SU-DHL-6 (cell line): ENCODE results near the gene TLR7.

ENCODE experiments used
- H2AFZ ChIP-seq: fragments of 200-600 bp; sonication (generic); 2 replicates; pipeline ENCODE4 v1.6.1; 2014; ENCODE audit warnings: low read depth, mild to moderate bottlenecking, moderate library complexity, mixed read lengths, antibody characterized with exemption, low read length; ENCODE audit not compliant: severe bottlenecking
- H3F3A ChIP-seq: fragments of 200-600 bp; shearing (Covaris generic); 2 replicates; pipeline ENCODE4 v1.6.0; 2016; ENCODE audit warnings: antibody characterized with exemption, mild to moderate bottlenecking; ENCODE audit not compliant: insufficient read depth
- H3K27ac ChIP-seq: fragments of 200-600 bp; sonication (generic); 2 replicates; pipeline ENCODE4 v1.5.1; 2016; ENCODE audit warnings: low read depth, mild to moderate bottlenecking, low read length, moderate library complexity, mixed read lengths
- H3K27me3 ChIP-seq: fragments of 200-600 bp; sonication (generic), shearing (Covaris generic); 2 replicates; pipeline ENCODE4 v1.6.0; 2014; ENCODE audit warnings: mild to moderate bottlenecking, low read length
- H3K36me3 ChIP-seq: fragments of 200-600 bp; sonication (generic); 2 replicates; pipeline ENCODE4 v1.6.1; 2014; ENCODE audit warnings: mild to moderate bottlenecking, low read length, mixed read lengths
- H3K4me2 ChIP-seq: fragments of 300-600, 200-600 bp; shearing (Covaris generic), sonication (generic); 2 replicates; pipeline ENCODE4 v1.6.0; 2014; ENCODE audit warnings: low read length, low read depth, mild to moderate bottlenecking; ENCODE audit not compliant: poor library complexity, severe bottlenecking
- H3K4me3 ChIP-seq: fragments of 200-600 bp; sonication (generic); 2 replicates; pipeline ENCODE4 v1.5.1; 2014; ENCODE audit warnings: antibody characterized with exemption, low read length, mild to moderate bottlenecking, mixed read lengths; ENCODE audit not compliant: insufficient read depth, poor library complexity, severe bottlenecking
- H3K79me2 ChIP-seq: fragments of 200-600 bp; sonication (generic); 2 replicates; pipeline ENCODE4 v1.6.1; 2014; ENCODE audit warnings: mild to moderate bottlenecking, low read length, moderate library complexity; ENCODE audit not compliant: insufficient read depth
- H3K9ac ChIP-seq: fragments of 200-600 bp; sonication (generic); 2 replicates; pipeline ENCODE4 v1.7.0; 2014; ENCODE audit warnings: mild to moderate bottlenecking, low read length
- H3K9me2 ChIP-seq: fragments of 200-600 bp; sonication (generic); replicated peaks from 2 replicates; pipeline ENCODE4 v1.6.1; 2014; ENCODE audit warnings: low read length; ENCODE audit not compliant: insufficient read depth
- H3K9me3 ChIP-seq: fragments of 200-600 bp; sonication (generic); 2 replicates; pipeline ENCODE4 v1.6.1; 2014; ENCODE audit warnings: low read length, mixed read lengths; ENCODE audit not compliant: insufficient read depth
- H4K20me1 ChIP-seq: fragments of 200-600 bp; sonication (generic); 2 replicates; pipeline ENCODE4 v1.6.1; 2014; ENCODE audit warnings: low read depth, mild to moderate bottlenecking, antibody characterized with exemption, low read length, moderate library complexity, mixed read lengths
- CTCF ChIP-seq: fragments of 200-600 bp; sonication (generic); IDR thresholded peaks from one replicate; pipeline ENCODE4 v1.5.1; 2017; ENCODE audit warnings: antibody characterized with exemption, mild to moderate bottlenecking, low read length, moderate library complexity; ENCODE audit not compliant: insufficient read depth, poor library complexity, severe bottlenecking
- EZH2phosphoT487 ChIP-seq: fragments of 200-600 bp; sonication (generic), shearing (Covaris generic); conservative IDR thresholded peaks from 2 replicates; pipeline ENCODE4 v1.6.1; 2018; ENCODE audit warnings: mild to moderate bottlenecking, antibody characterized with exemption, low read length, moderate library complexity, mixed read lengths

TLR7 gene

GRCh38 chrX:12898073-12898472, 31.2 kb downstream of the TLR7 start:
- H4K20me1 ChIP-seq = no peaks in the 10 kb centered on the region
- H3K9me2 ChIP-seq = no peaks in the 10 kb centered on the region
- no peak overlapping the region for H3K4me3 ChIP-seq
- H3K27me3 ChIP-seq = no peaks in the 10 kb centered on the region
- no peaks in the 10 kb centered on the region for H3K9me3 ChIP-seq
- H3F3A ChIP-seq = 0 out of 2 replicates have a peak, but pooled peaks cover under 1% of the 10 kb centered on the region
- H2AFZ ChIP-seq = no peak overlapping the region
- H3K36me3 ChIP-seq = no peaks in the 10 kb centered on the region
- no peak overlapping the region for H3K9ac ChIP-seq
- TF ChIP-seq CTCF (no peak), EZH2phosphoT487 (no peak)
- H3K27ac ChIP-seq = no peak overlapping the region
- no peak overlapping the region for H3K4me2 ChIP-seq
- no peaks in the 10 kb centered on the region for H3K79me2 ChIP-seq

- no peaks in the 10 kb centered on the region for H3K27me3 ChIP-seq
- no peak overlapping the region for H3K4me3 ChIP-seq
- H3K9me3 ChIP-seq = no peaks in the 10 kb centered on the region
These were observed 32.6 kb downstream of the TLR7 start for GRCh38 chrX:12899506-12899905.

GRCh38 chrX:12901486-12901885, 34.6 kb downstream of the TLR7 start:
- Histone ChIP-seq H3F3A (no peaks in the 10 kb centered on the region), H3K27me3 (no peaks in the 10 kb centered on the region), H3K9ac (no peak overlapping the region), H3K27ac (no peak overlapping the region), H3K4me2 (no peak overlapping the region), H3K9me3 (no peaks in the 10 kb centered on the region), H3K9me2 (no peaks in the 10 kb centered on the region), H4K20me1 (no peaks in the 10 kb centered on the region), H2AFZ (no peak overlapping the region), H3K4me3 (no peak overlapping the region), H3K79me2 (no peaks in the 10 kb centered on the region), H3K36me3 (no peaks in the 10 kb centered on the region)
- TF ChIP-seq CTCF = peak; percentile 53
- no peak for TF ChIP-seq EZH2phosphoT487

More at GRCh38 chrX:12899506-12899905, 32.6 kb downstream of the TLR7 start:
- H3K9me2 ChIP-seq = no peaks in the 10 kb centered on the region
- H3K36me3 ChIP-seq = no peaks in the 10 kb centered on the region
- H4K20me1 ChIP-seq = no peaks in the 10 kb centered on the region
- no peak overlapping the region for H3K27ac ChIP-seq
- H3K9ac ChIP-seq = no peak overlapping the region
- no peaks in the 10 kb centered on the region for H3F3A ChIP-seq
- TF ChIP-seq EZH2phosphoT487 (no peak), CTCF (no peak)
- no peaks in the 10 kb centered on the region for H3K79me2 ChIP-seq
- no peak overlapping the region for H2AFZ ChIP-seq
- H3K4me2 ChIP-seq = no peak overlapping the region
